H1 (cell line): ENCODE measurements around the gene USP7. TPM values are rescaled to one million over a fixed set of nuclear protein-coding genes. Genes with fewer than 3 reads are reported as not detected.

Experiments
- CBX5 ChIP-seq: fragments of 300-800, 300-1000 bp; sonication (generic); IDR thresholded peaks from 2 replicates; pipeline ENCODE4 v1.7.1; 2016; ENCODE audit warnings: antibody characterized with exemption, low read length, low read depth
- CHD2 ChIP-seq: IDR thresholded peaks from 2 replicates; pipeline ENCODE4 v1.6.1; 2012; ENCODE audit warnings: low read length, improper control_type of control experiment
- CHD7 ChIP-seq: fragments of 300-600 bp; sonication (generic); IDR thresholded peaks from 2 replicates; pipeline ENCODE4 v1.7.1; 2012; ENCODE audit warnings: low read length, moderate library complexity, mild to moderate bottlenecking, inconsistent platforms; ENCODE audit not compliant: insufficient replicate concordance
- JUN ChIP-seq: IDR thresholded peaks from 2 replicates; pipeline ENCODE4 v1.6.1; 2011; ENCODE audit warnings: low read depth, mild to moderate bottlenecking, improper control_type of control experiment, low read length
- JUND ChIP-seq: IDR thresholded peaks from 2 replicates; pipeline ENCODE4 v1.6.1; 2011; ENCODE audit warnings: mild to moderate bottlenecking, improper control_type of control experiment, low read length
- PHF8 ChIP-seq: fragments of 200-600 bp; sonication (generic); conservative IDR thresholded peaks from 2 replicates; pipeline ENCODE4 v1.7.1; 2012; ENCODE audit warnings: low read depth, mild to moderate bottlenecking, inconsistent platforms, low read length, moderate library complexity
- POLR2A ChIP-seq, 2 experiments: IDR thresholded peaks; 1 replicate in 1 of 2; 2 replicates in 1 of 2; pipeline ENCODE4 v1.6.1; 2011; ENCODE audit warnings: low read depth in 2 of 2, low read length in 2 of 2, mild to moderate bottlenecking in 2 of 2; ENCODE audit errors: control extremely low read depth in 1 of 2
- SIRT6 ChIP-seq: IDR thresholded peaks from one replicate; pipeline ENCODE4 v1.7.1; 2012; ENCODE audit warnings: low read length, inconsistent platforms
- TAF7 ChIP-seq: optimal IDR thresholded peaks from 2 replicates; pipeline ENCODE3; 2011; ENCODE audit warnings: low read depth, mild to moderate bottlenecking, inconsistent platforms, low read length, moderate library complexity, borderline replicate concordance
- TEAD4 ChIP-seq: IDR thresholded peaks from 2 replicates; pipeline ENCODE4 v1.6.1; 2012; ENCODE audit warnings: low read depth, low read length, inconsistent platforms, mixed read lengths
- polyA plus RNA-seq, 7 experiments: library from polyadenylated mRNA; depleted of rRNA in 3 of 7; stranded (reverse) in 5 of 7; unstranded in 2 of 7; fragments of >200 nt in 5 of 7; fragments of 200-250 nt in 2 of 7; gene quantifications; 1 replicate in 5 of 7; 2 replicates in 1 of 7; 4 replicates in 1 of 7; pipeline versions ENCODE4 v1.2.1 to v1.2.3, GENCODE V29; 2011 to 2013; ENCODE audit warnings: missing spikeins in 2 of 7, mixed read lengths in 2 of 7
- total RNA-seq: library from RNA; stranded (reverse); fragmentation: NEBNext Ultra II Directional; extraction: Animal tissue kit (Norgen Biotek cat#: 25700); gene quantifications from 2 replicates; pipeline ENCODE4 v1.2.1, GENCODE V29; 2021

USP7 gene
- total and polyA plus RNA-seq, 2 of the 8 experiments (the other 6 are each of a cell fraction or from before 2014, with no cell fraction given), result 21.3 to 211 TPM

GRCh38 chr16:8855051-8855786 lies 108.5 kb downstream of the USP7 start (continued):
- TF ChIP-seq JUND, result no peak
- TF ChIP-seq PHF8, result no peak
- TF ChIP-seq CBX5, result no peak
- TF ChIP-seq CHD2, result no peak
- TF ChIP-seq CHD7, result no peak
- TF ChIP-seq SIRT6, result no peak
- TF ChIP-seq TAF7, result no peak
- TF ChIP-seq JUN, result no peak
- TF ChIP-seq POLR2A (IDR thresholded peaks at IDR 0.05; ENCODE audit: control extremely low read depth in 1 of 2, low read depth in 2 of 2, low read length in 2 of 2), result 0 out of 3 replicates have a peak, but pooled peaks of 1 of the 2 experiments have one; percentile 35
- no peak for TF ChIP-seq TEAD4
